Neural cell (in vitro differentiated cells): ENCODE data around the gene NPTN.

Source experiments
- EP300 ChIP-seq: fragments of 450-650 bp; conservative IDR thresholded peaks from 2 replicates; pipeline ENCODE4 v1.6.1; 2014; ENCODE audit warnings: antibody characterized with exemption, mild to moderate bottlenecking, moderate library complexity; ENCODE audit not compliant: poor library complexity, severe bottlenecking
- EZH2 ChIP-seq: fragments of 200-600, 300-800 bp; shearing (Covaris generic), sonication (generic); IDR thresholded peaks from 2 replicates; pipeline ENCODE4 v1.6.1; 2014; ENCODE audit warnings: antibody characterized with exemption, low read length, borderline replicate concordance, mild to moderate bottlenecking; ENCODE audit not compliant: insufficient read depth, poor library complexity, severe bottlenecking
- MXI1 ChIP-seq: fragments of 450-650 bp; conservative IDR thresholded peaks from 2 replicates; pipeline ENCODE4 v1.6.1; 2014; ENCODE audit warnings: antibody characterized with exemption, mild to moderate bottlenecking; ENCODE audit not compliant: poor library complexity, severe bottlenecking
- POLR2AphosphoS5 ChIP-seq: IDR thresholded peaks from 2 replicates; pipeline ENCODE4 v1.6.1; 2012
- RAD21 ChIP-seq: fragments of 450-650 bp; conservative IDR thresholded peaks from 2 replicates; pipeline ENCODE4 v1.6.1; 2014; ENCODE audit warnings: antibody characterized with exemption, mild to moderate bottlenecking, moderate library complexity
- REST ChIP-seq: IDR thresholded peaks from 2 replicates; pipeline ENCODE4 v1.6.1; 2012; ENCODE audit warnings: borderline replicate concordance
- SMC3 ChIP-seq: fragments of 450-650 bp; conservative IDR thresholded peaks from 2 replicates; pipeline ENCODE4 v1.6.1; 2014; ENCODE audit warnings: antibody characterized with exemption, mild to moderate bottlenecking, moderate library complexity; ENCODE audit not compliant: poor library complexity
- TAF1 ChIP-seq: IDR thresholded peaks from 2 replicates; pipeline ENCODE4 v1.6.1; 2012; ENCODE audit warnings: low read depth
- TF ChIP-seq, protein P1 (sequence below): fragments of 450-650 bp; IDR thresholded peaks from 2 replicates; pipeline ENCODE4 v1.5.1; 2014; ENCODE audit warnings: antibody characterized with exemption, mild to moderate bottlenecking, moderate library complexity; ENCODE audit not compliant: poor library complexity, severe bottlenecking

GRCh38 chr15:73631915-73632669 is 1.1 kb downstream of the NPTN start:
- TF ChIP-seq EZH2 (no peak), REST (no peak), POLR2AphosphoS5 (no peak), TAF1 (no peak), RAD21 (no peak), EP300 (no peak), SMC3 (no peak), MXI1 (peak; percentile 3)
- TF ChIP-seq, protein P1, sequence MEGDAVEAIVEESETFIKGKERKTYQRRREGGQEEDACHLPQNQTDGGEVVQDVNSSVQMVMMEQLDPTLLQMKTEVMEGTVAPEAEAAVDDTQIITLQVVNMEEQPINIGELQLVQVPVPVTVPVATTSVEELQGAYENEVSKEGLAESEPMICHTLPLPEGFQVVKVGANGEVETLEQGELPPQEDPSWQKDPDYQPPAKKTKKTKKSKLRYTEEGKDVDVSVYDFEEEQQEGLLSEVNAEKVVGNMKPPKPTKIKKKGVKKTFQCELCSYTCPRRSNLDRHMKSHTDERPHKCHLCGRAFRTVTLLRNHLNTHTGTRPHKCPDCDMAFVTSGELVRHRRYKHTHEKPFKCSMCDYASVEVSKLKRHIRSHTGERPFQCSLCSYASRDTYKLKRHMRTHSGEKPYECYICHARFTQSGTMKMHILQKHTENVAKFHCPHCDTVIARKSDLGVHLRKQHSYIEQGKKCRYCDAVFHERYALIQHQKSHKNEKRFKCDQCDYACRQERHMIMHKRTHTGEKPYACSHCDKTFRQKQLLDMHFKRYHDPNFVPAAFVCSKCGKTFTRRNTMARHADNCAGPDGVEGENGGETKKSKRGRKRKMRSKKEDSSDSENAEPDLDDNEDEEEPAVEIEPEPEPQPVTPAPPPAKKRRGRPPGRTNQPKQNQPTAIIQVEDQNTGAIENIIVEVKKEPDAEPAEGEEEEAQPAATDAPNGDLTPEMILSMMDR: no peak
